Measurements from ENCODE around the gene SFI1.

DNA sequence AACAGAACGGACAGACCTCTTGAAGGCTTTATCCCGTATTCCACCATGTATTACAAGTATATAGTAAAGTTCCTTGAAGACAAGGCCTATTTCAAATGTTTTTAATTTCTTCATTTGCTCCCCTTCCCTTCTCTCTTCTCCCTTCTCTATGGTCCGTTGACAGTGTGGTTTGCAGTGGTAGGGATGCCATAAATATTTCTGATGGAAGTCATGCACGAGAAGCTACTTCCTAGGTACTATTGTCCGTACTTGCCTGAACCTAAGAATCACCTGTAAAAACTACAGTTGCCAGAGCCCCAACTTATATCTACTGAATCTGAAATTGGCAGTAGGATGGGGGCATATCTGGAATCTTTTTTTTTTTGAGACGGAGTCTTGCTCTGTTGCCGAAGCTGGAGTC is 162.9 kb downstream of the SFI1 start:
- no peak for TF ChIP-seq POLR2A (IDR thresholded peaks at IDR 0.05)
- TF ChIP-seq, protein P1, sequence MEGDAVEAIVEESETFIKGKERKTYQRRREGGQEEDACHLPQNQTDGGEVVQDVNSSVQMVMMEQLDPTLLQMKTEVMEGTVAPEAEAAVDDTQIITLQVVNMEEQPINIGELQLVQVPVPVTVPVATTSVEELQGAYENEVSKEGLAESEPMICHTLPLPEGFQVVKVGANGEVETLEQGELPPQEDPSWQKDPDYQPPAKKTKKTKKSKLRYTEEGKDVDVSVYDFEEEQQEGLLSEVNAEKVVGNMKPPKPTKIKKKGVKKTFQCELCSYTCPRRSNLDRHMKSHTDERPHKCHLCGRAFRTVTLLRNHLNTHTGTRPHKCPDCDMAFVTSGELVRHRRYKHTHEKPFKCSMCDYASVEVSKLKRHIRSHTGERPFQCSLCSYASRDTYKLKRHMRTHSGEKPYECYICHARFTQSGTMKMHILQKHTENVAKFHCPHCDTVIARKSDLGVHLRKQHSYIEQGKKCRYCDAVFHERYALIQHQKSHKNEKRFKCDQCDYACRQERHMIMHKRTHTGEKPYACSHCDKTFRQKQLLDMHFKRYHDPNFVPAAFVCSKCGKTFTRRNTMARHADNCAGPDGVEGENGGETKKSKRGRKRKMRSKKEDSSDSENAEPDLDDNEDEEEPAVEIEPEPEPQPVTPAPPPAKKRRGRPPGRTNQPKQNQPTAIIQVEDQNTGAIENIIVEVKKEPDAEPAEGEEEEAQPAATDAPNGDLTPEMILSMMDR (IDR thresholded peaks at IDR 0.05), result no peak
- no peak for TF ChIP-seq POLR2AphosphoS5 (IDR thresholded peaks at IDR 0.05)
